ENCODE data around the gene SMARCC1. TPM values are rescaled to one million over a fixed set of nuclear protein-coding genes. Genes with fewer than 3 reads are reported as not detected.
A peak's percentile ranks its signal among the peaks of the same experiment; 100 is the strongest.

SMARCC1 gene
- total RNA-seq, 1 donor from 2014 or later: 146 TPM

DNA sequence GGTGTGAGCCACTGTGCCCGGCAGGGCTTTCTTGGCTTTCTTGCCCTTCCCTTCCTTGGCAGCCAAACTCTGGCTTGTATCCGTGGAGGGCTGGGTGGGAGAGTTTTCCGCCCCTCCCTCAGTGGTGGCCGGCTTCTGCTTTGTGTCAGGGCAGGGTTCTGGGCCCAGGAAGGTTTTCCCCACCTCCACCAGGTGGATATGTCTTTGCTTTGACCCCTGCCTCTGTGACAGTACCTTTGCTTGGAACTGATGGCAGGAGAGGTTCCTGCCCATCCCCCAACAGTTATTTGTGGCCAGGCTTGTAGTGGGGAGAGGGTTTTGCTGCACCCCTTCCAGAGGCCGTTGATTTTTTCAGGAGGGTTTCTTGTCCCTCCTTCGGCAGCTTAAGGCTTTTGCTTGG is 227.4 kb downstream of the SMARCC1 start:
- Mint-ChIP-seq H3K27ac (ENCODE audit: unreplicated experiment) (no peak overlapping the region), H3K36me3 (ENCODE audit: low read depth, unreplicated experiment) (no peaks in the 10 kb centered on the region), H3K27me3 (ENCODE audit: low read depth, unreplicated experiment) (peaks cover 10% of the 10 kb centered on the region), H3K4me3 (ENCODE audit: unreplicated experiment) (no peak overlapping the region), H3K4me1 (ENCODE audit: low read depth, unreplicated experiment) (no peaks in the 10 kb centered on the region), H3K9me3 (ENCODE audit: unreplicated experiment) (peaks cover 4% of the 10 kb centered on the region)
- no peak overlapping the region for H2AFZ ChIP-seq (ENCODE audit: low read depth, low read length)
- no peaks in the 10 kb centered on the region for H3K36me3 ChIP-seq (ENCODE audit: insufficient read depth, low read length)
- H4K20me1 ChIP-seq (ENCODE audit: insufficient read depth, low read length): no peaks in the 10 kb centered on the region
- H3K27me3 ChIP-seq (ENCODE audit: insufficient read depth, low read length): no peaks in the 10 kb centered on the region
- TF ChIP-seq, protein P1, sequence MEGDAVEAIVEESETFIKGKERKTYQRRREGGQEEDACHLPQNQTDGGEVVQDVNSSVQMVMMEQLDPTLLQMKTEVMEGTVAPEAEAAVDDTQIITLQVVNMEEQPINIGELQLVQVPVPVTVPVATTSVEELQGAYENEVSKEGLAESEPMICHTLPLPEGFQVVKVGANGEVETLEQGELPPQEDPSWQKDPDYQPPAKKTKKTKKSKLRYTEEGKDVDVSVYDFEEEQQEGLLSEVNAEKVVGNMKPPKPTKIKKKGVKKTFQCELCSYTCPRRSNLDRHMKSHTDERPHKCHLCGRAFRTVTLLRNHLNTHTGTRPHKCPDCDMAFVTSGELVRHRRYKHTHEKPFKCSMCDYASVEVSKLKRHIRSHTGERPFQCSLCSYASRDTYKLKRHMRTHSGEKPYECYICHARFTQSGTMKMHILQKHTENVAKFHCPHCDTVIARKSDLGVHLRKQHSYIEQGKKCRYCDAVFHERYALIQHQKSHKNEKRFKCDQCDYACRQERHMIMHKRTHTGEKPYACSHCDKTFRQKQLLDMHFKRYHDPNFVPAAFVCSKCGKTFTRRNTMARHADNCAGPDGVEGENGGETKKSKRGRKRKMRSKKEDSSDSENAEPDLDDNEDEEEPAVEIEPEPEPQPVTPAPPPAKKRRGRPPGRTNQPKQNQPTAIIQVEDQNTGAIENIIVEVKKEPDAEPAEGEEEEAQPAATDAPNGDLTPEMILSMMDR (IDR thresholded peaks at IDR 0.05; ENCODE audit: insufficient read depth, low read depth, low read length): no peak
- no peak for TF ChIP-seq EZH2 (IDR thresholded peaks at IDR 0.05; ENCODE audit: insufficient read depth, low read length)
- no peak overlapping the region for H3K4me3 ChIP-seq (ENCODE audit: insufficient read depth, low read depth, low read length)
- H3K9ac ChIP-seq (ENCODE audit: low read length): no peak overlapping the region
- FAIRE-seq (no peak), DNase-seq (ENCODE audit: low read depth) (no peak)
- no peak overlapping the region for H3K27ac ChIP-seq (ENCODE audit: low read depth, low read length)
- H3K79me2 ChIP-seq (ENCODE audit: insufficient read depth, low read length): no peaks in the 10 kb centered on the region
- H3K4me2 ChIP-seq (ENCODE audit: low read length): no peak overlapping the region
- peaks cover 6% of the 10 kb centered on the region for H3K9me3 ChIP-seq (ENCODE audit: insufficient read depth, low read depth, low read length)
- H3K4me1 ChIP-seq (ENCODE audit: insufficient read depth, low read length): no peaks in the 10 kb centered on the region

DNA sequence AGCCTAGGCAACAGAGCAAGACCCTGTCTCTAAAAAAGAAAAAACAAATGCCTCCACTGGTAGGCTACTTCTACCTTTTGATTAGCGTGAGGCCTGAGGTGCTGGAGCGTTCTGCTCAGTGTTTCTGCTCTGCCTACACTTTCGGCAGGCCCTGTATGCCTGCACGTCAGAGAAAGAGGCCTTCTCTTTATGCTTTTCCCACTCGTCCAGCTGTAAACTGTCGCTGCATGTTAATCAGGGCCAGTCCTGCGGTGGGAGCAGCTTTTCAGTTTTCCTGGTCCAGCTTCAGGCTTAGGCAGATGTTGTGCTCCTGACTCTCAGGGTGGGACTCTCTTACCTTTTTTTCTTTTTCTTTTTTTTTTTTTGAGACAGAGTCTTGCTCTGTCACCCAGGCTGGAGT is 228.3 kb downstream of the SMARCC1 start:
- no peak overlapping the region for H3K4me2 ChIP-seq (ENCODE audit: low read length)
- Mint-ChIP-seq H3K27me3 (ENCODE audit: low read depth, unreplicated experiment) (peaks cover 9% of the 10 kb centered on the region), H3K36me3 (ENCODE audit: low read depth, unreplicated experiment) (no peaks in the 10 kb centered on the region), H3K9me3 (ENCODE audit: unreplicated experiment) (peaks cover 4% of the 10 kb centered on the region), H3K27ac (ENCODE audit: unreplicated experiment) (no peak overlapping the region), H3K4me1 (ENCODE audit: low read depth, unreplicated experiment) (no peaks in the 10 kb centered on the region), H3K4me3 (ENCODE audit: unreplicated experiment) (no peak overlapping the region)
- H3K9ac ChIP-seq (ENCODE audit: low read length): no peak overlapping the region
- peaks cover 4% of the 10 kb centered on the region for H3K27me3 ChIP-seq (ENCODE audit: insufficient read depth, low read length)
- no peak overlapping the region for H3K27ac ChIP-seq (ENCODE audit: low read depth, low read length)
- no peaks in the 10 kb centered on the region for H3K79me2 ChIP-seq (ENCODE audit: insufficient read depth, low read length)
- H3K4me3 ChIP-seq (ENCODE audit: insufficient read depth, low read depth, low read length): no peak overlapping the region
- H2AFZ ChIP-seq (ENCODE audit: low read depth, low read length): peak overlapping the region; percentile 41
- no peaks in the 10 kb centered on the region for H3K36me3 ChIP-seq (ENCODE audit: insufficient read depth, low read length)
- no peaks in the 10 kb centered on the region for H4K20me1 ChIP-seq (ENCODE audit: insufficient read depth, low read length)
- FAIRE-seq: no peak
- H3K4me1 ChIP-seq (ENCODE audit: insufficient read depth, low read length): no peaks in the 10 kb centered on the region
- DNase-seq (ENCODE audit: low read depth): no peak
- peaks cover 6% of the 10 kb centered on the region for H3K9me3 ChIP-seq (ENCODE audit: insufficient read depth, low read depth, low read length)
- TF ChIP-seq EZH2 (IDR thresholded peaks at IDR 0.05; ENCODE audit: insufficient read depth, low read length): no peak
- TF ChIP-seq, protein P1 (IDR thresholded peaks at IDR 0.05; ENCODE audit: insufficient read depth, low read depth, low read length): no peak

DNA sequence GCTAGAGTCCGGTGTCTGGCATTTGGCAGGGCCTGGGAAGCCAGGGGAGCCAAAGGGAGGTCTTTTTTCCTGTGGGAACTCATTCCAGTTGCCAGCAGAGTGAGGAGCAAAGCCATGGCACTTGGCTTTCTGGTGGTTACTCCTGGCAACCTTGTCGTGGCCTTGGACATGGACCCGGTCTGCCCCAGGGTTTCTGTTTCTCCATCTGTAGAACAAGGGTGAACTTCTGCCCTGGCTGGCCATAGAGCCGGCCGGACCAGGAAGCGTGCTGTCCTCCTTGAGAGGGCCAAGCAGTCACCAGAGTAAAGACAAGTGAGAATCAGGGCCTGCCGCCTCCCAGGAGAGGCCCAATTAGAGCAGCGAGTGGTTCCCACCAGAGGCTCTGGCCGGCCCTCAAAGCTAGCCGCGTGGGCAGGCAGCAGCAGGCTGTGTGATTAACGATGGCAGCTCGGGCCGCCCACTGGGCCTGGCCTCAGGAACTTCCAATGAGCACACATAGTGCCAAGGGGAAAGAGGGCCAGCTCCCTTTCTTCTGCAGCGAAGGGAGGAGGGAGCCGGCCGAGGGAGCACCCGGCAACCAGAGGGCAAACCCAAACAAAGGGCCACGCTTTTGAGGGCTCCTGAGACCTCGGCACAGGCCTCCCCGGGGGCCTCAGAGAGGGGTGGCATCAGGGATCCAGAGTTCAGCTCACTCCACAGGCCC is 239.1 kb downstream of the SMARCC1 start:
- H3K36me3 Mint-ChIP-seq (ENCODE audit: low read depth, unreplicated experiment): no peaks in the 10 kb centered on the region
- peaks cover 6% of the 10 kb centered on the region for H3K4me1 Mint-ChIP-seq (ENCODE audit: low read depth, unreplicated experiment)
- H3K27me3 Mint-ChIP-seq (ENCODE audit: low read depth, unreplicated experiment): peaks cover 15% of the 10 kb centered on the region
- no peaks in the 10 kb centered on the region for H3K36me3 ChIP-seq (ENCODE audit: insufficient read depth, low read length)
- no peaks in the 10 kb centered on the region for H3K9me3 ChIP-seq (ENCODE audit: insufficient read depth, low read depth, low read length)
- no peak overlapping the region for H3K27ac Mint-ChIP-seq (ENCODE audit: unreplicated experiment)
- H3K27ac ChIP-seq (ENCODE audit: low read depth, low read length): no peak overlapping the region
- no peaks in the 10 kb centered on the region for H3K79me2 ChIP-seq (ENCODE audit: insufficient read depth, low read length)
- TF ChIP-seq EZH2 (IDR thresholded peaks at IDR 0.05; ENCODE audit: insufficient read depth, low read length): no peak
- TF ChIP-seq, protein P1 (IDR thresholded peaks at IDR 0.05; ENCODE audit: insufficient read depth, low read depth, low read length): no peak
- H3K4me3 Mint-ChIP-seq (ENCODE audit: unreplicated experiment): no peak overlapping the region
- H4K20me1 ChIP-seq (ENCODE audit: insufficient read depth, low read length): no peaks in the 10 kb centered on the region
- no peak overlapping the region for H3K9ac ChIP-seq (ENCODE audit: low read length)
- DNase-seq (ENCODE audit: low read depth) (peak; percentile 69), FAIRE-seq (no peak)
- no peaks in the 10 kb centered on the region for H3K9me3 Mint-ChIP-seq (ENCODE audit: unreplicated experiment)
- H2AFZ ChIP-seq (ENCODE audit: low read depth, low read length): peak overlapping the region; percentile 54
- H3K4me2 ChIP-seq (ENCODE audit: low read length): peak overlapping the region; percentile 10
- H3K4me1 ChIP-seq (ENCODE audit: insufficient read depth, low read length): no peaks in the 10 kb centered on the region
- H3K27me3 ChIP-seq (ENCODE audit: insufficient read depth, low read length): no peaks in the 10 kb centered on the region
- H3K4me3 ChIP-seq (ENCODE audit: insufficient read depth, low read depth, low read length): no peak overlapping the region
